Measurements from ENCODE around the gene TRAPPC3L. TPM values are rescaled to one million over a fixed set of nuclear protein-coding genes. Genes with fewer than 3 reads are reported as not detected.

Gene TRAPPC3L
- polyA plus RNA-seq, 1 donor from 2014 or later: not detected

DNA sequence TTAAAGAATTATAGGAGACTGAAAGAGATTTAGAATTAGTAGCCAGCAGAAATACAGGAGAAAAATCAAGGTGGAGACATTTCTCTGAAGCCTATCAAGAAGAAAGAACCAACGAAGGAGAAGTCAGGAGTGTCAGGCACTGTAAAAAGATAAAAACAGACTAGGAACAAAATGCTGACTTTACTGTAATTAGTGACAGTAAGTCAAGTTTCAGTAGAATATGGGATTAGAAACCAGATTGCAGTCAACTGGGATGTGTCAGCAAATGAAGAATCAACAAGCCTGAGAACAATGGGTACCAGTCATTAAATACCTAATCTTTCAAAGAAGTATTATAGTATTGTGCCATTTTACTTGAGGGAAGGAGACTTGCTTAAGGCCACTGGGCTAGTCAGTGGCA, 62.7 kb downstream of the TRAPPC3L start:
- Histone ChIP-seq H3K27ac (ENCODE audit: low read length) (no peak overlapping the region), H3K9me3 (ENCODE audit: low read length) (no peaks in the 10 kb centered on the region), H3K79me2 (replicated peaks; ENCODE audit: insufficient read depth, low read length) (no peaks in the 10 kb centered on the region), H3K27me3 (ENCODE audit: insufficient read depth, low read depth, low read length) (no peaks in the 10 kb centered on the region), H3K36me3 (ENCODE audit: insufficient read depth, low read length) (no peaks in the 10 kb centered on the region), H3K4me3 (ENCODE audit: low read length) (no peak overlapping the region), H3K4me2 (ENCODE audit: low read length) (no peak overlapping the region), H3K9me2 (ENCODE audit: insufficient read depth, low read length) (no peaks in the 10 kb centered on the region), H4K20me1 (ENCODE audit: insufficient read depth) (no peaks in the 10 kb centered on the region), H2AFZ (ENCODE audit: low read depth, low read length) (no peak overlapping the region), H3K9ac (ENCODE audit: low read length) (no peak overlapping the region), H3F3A (ENCODE audit: insufficient read depth, low read length, poor library complexity, severe bottlenecking) (no peaks in the 10 kb centered on the region)
- TF ChIP-seq RAD21 (conservative IDR thresholded peaks at IDR 0.05) (no peak), EZH2 (IDR thresholded peaks at IDR 0.05; ENCODE audit: borderline replicate concordance, insufficient read depth, low read length, poor library complexity, severe bottlenecking) (no peak), POLR2AphosphoS5 (IDR thresholded peaks at IDR 0.05) (no peak), TAF1 (IDR thresholded peaks at IDR 0.05; ENCODE audit: low read depth) (no peak), EP300 (conservative IDR thresholded peaks at IDR 0.05; ENCODE audit: poor library complexity, severe bottlenecking) (no peak), MXI1 (conservative IDR thresholded peaks at IDR 0.05; ENCODE audit: poor library complexity, severe bottlenecking) (no peak), CTCF (IDR thresholded peaks at IDR 0.05; ENCODE audit: poor library complexity, severe bottlenecking) (no peak)
- TF ChIP-seq, protein P1, sequence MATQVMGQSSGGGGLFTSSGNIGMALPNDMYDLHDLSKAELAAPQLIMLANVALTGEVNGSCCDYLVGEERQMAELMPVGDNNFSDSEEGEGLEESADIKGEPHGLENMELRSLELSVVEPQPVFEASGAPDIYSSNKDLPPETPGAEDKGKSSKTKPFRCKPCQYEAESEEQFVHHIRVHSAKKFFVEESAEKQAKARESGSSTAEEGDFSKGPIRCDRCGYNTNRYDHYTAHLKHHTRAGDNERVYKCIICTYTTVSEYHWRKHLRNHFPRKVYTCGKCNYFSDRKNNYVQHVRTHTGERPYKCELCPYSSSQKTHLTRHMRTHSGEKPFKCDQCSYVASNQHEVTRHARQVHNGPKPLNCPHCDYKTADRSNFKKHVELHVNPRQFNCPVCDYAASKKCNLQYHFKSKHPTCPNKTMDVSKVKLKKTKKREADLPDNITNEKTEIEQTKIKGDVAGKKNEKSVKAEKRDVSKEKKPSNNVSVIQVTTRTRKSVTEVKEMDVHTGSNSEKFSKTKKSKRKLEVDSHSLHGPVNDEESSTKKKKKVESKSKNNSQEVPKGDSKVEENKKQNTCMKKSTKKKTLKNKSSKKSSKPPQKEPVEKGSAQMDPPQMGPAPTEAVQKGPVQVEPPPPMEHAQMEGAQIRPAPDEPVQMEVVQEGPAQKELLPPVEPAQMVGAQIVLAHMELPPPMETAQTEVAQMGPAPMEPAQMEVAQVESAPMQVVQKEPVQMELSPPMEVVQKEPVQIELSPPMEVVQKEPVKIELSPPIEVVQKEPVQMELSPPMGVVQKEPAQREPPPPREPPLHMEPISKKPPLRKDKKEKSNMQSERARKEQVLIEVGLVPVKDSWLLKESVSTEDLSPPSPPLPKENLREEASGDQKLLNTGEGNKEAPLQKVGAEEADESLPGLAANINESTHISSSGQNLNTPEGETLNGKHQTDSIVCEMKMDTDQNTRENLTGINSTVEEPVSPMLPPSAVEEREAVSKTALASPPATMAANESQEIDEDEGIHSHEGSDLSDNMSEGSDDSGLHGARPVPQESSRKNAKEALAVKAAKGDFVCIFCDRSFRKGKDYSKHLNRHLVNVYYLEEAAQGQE (IDR thresholded peaks at IDR 0.05; ENCODE audit: borderline replicate concordance): no peak

- H3K27ac ChIP-seq (ENCODE audit: low read length): no peak overlapping the region
- no peaks in the 10 kb centered on the region for H3K36me3 ChIP-seq (ENCODE audit: insufficient read depth, low read length)
- no peaks in the 10 kb centered on the region for H3K79me2 ChIP-seq (replicated peaks; ENCODE audit: insufficient read depth, low read length)
These were observed 69.3 kb downstream of the TRAPPC3L start for GRCh38 chr6:116476002-116476678.

More at GRCh38 chr6:116476002-116476678, 69.3 kb downstream of the TRAPPC3L start:
- Histone ChIP-seq H3K4me3 (ENCODE audit: low read length) (no peak overlapping the region), H2AFZ (ENCODE audit: low read depth, low read length) (no peak overlapping the region), H3K27me3 (ENCODE audit: insufficient read depth, low read depth, low read length) (no peaks in the 10 kb centered on the region), H3F3A (ENCODE audit: insufficient read depth, low read length, poor library complexity, severe bottlenecking) (no peaks in the 10 kb centered on the region), H3K4me2 (ENCODE audit: low read length) (no peak overlapping the region), H3K9me3 (ENCODE audit: low read length) (no peaks in the 10 kb centered on the region), H3K9ac (ENCODE audit: low read length) (no peak overlapping the region), H4K20me1 (ENCODE audit: insufficient read depth) (no peaks in the 10 kb centered on the region), H3K9me2 (ENCODE audit: insufficient read depth, low read length) (no peaks in the 10 kb centered on the region)
- TF ChIP-seq EZH2 (IDR thresholded peaks at IDR 0.05; ENCODE audit: borderline replicate concordance, insufficient read depth, low read length, poor library complexity, severe bottlenecking) (no peak), EP300 (conservative IDR thresholded peaks at IDR 0.05; ENCODE audit: poor library complexity, severe bottlenecking) (no peak), POLR2AphosphoS5 (IDR thresholded peaks at IDR 0.05) (no peak), TAF1 (IDR thresholded peaks at IDR 0.05; ENCODE audit: low read depth) (no peak), CTCF (IDR thresholded peaks at IDR 0.05; ENCODE audit: poor library complexity, severe bottlenecking) (no peak), RAD21 (conservative IDR thresholded peaks at IDR 0.05) (no peak), MXI1 (conservative IDR thresholded peaks at IDR 0.05; ENCODE audit: poor library complexity, severe bottlenecking) (no peak)

Data from neural cell (in vitro differentiated cells).